GM23248 (cell line): ENCODE measurements around the gene NOX4. TPM values are rescaled to one million over a fixed set of nuclear protein-coding genes. Genes with fewer than 3 reads are reported as not detected.
"Not testable (repeated sequence)": the region's sequence is repeated elsewhere in the genome, so short reads cannot be mapped to it uniquely, and the experiment has no call there.

Experiments
- DNase-seq: peaks from one replicate; pipeline ENCODE4 v3.0.0-alpha.2; 2015
- H2AFZ ChIP-seq: fragments of 200-600 bp; sonication (generic); 2 replicates; pipeline ENCODE4 v1.6.1; 2016; ENCODE audit warnings: antibody characterized with exemption
- H3F3A ChIP-seq: fragments of 200-600 bp; sonication (generic); 2 replicates; pipeline ENCODE4 v1.6.1; 2016; ENCODE audit warnings: mild to moderate bottlenecking, antibody characterized with exemption, mixed run types; ENCODE audit not compliant: insufficient read depth
- H3K27ac ChIP-seq: fragments of 200-600 bp; sonication (generic); 2 replicates; pipeline ENCODE4 v1.5.1; 2016; ENCODE audit warnings: mild to moderate bottlenecking
- H3K27me3 ChIP-seq: fragments of 200-600 bp; sonication (generic); replicated peaks from 2 replicates; pipeline ENCODE4 v1.6.1; 2016; ENCODE audit warnings: mild to moderate bottlenecking; ENCODE audit not compliant: insufficient read depth
- H3K36me3 ChIP-seq: fragments of 200-600 bp; sonication (generic); 2 replicates; pipeline ENCODE4 v1.6.1; 2016; ENCODE audit warnings: low read depth, mild to moderate bottlenecking
- H3K4me1 ChIP-seq: fragments of 200-600 bp; sonication (generic); 2 replicates; pipeline ENCODE4 v1.6.1; 2016; ENCODE audit warnings: mild to moderate bottlenecking; ENCODE audit not compliant: insufficient read depth
- H3K4me2 ChIP-seq: fragments of 200-600 bp; sonication (generic); one replicate; pipeline ENCODE4 v1.6.1; 2016; ENCODE audit warnings: mild to moderate bottlenecking; ENCODE audit not compliant: unreplicated experiment
- H3K4me3 ChIP-seq: fragments of 200-600 bp; sonication (generic); 2 replicates; pipeline ENCODE4 v1.5.1; 2016; ENCODE audit warnings: mild to moderate bottlenecking
- H3K79me2 ChIP-seq: fragments of 200-600 bp; sonication (generic); 2 replicates; pipeline ENCODE4 v1.6.1; 2016; ENCODE audit warnings: mild to moderate bottlenecking; ENCODE audit not compliant: insufficient read depth
- H3K9ac ChIP-seq: fragments of 200-600 bp; sonication (generic); 2 replicates; pipeline ENCODE4 v1.6.1; 2016; ENCODE audit warnings: mild to moderate bottlenecking
- H3K9me2 ChIP-seq: fragments of 200-600 bp; sonication (generic); 2 replicates; pipeline ENCODE4 v1.6.1; 2016; ENCODE audit warnings: mixed run types, mild to moderate bottlenecking, moderate library complexity; ENCODE audit not compliant: insufficient read depth
- H3K9me3 ChIP-seq: fragments of 200-600 bp; sonication (generic); one replicate; pipeline ENCODE4 v1.6.1; 2017; ENCODE audit warnings: low read depth
- H4K20me1 ChIP-seq: fragments of 200-600 bp; sonication (generic); 2 replicates; pipeline ENCODE4 v1.6.0; 2016; ENCODE audit not compliant: insufficient read depth
- EZH2 ChIP-seq: fragments of 200-600 bp; sonication (generic); IDR thresholded peaks from 2 replicates; pipeline ENCODE4 v1.6.1; 2018; ENCODE audit warnings: antibody characterized with exemption, mild to moderate bottlenecking; ENCODE audit not compliant: insufficient read depth, poor library complexity, severe bottlenecking
- EZH2phosphoT487 ChIP-seq: fragments of 200-600 bp; sonication (generic); IDR thresholded peaks from 2 replicates; pipeline ENCODE4 v1.6.1; 2018; ENCODE audit warnings: antibody characterized with exemption, moderate library complexity, mild to moderate bottlenecking, low read depth; ENCODE audit not compliant: insufficient read depth
- WGBS, 2 experiments: methylation state at CpG; one replicate each; pipeline ENCODE4 v1.1.6; 2015 to 2017; ENCODE audit warnings: low lambda C conversion rate in 2 of 2, low coverage in 1 of 2; ENCODE audit errors: missing lambda C conversion rate in 2 of 2; 5-methylcytosine and 5-hydroxymethylcytosine counted together
- in situ Hi-C: fragments of 300-500 bp; cut with MboI; formaldehyde crosslinking; loops from 2 replicates; pipeline ENCODE4 v1.15.0; 2020
- polyA plus RNA-seq: library from polyadenylated mRNA; unstranded; fragments of >200 nt; fragmentation: Nextera tagmentation; extraction: Ambion mirVana; gene quantifications from 2 replicates; pipeline ENCODE4 v1.2.1, GENCODE V29; 2016
- total RNA-seq: library from RNA; depleted of rRNA; stranded (reverse); fragments of >200 nt; shearing (Covaris generic); gene quantifications from 2 replicates; pipeline ENCODE4 v1.2.3, GENCODE V29; 2014

The NOX4 gene
- total and polyA plus RNA-seq, 2 experiments from 2014 or later: 0.54 to 1.4 TPM

- in situ Hi-C loops: no loop called here
Measured at GRCh38 chr11:89420981-89421380, 70.2 kb downstream of the NOX4 start.

DNA sequence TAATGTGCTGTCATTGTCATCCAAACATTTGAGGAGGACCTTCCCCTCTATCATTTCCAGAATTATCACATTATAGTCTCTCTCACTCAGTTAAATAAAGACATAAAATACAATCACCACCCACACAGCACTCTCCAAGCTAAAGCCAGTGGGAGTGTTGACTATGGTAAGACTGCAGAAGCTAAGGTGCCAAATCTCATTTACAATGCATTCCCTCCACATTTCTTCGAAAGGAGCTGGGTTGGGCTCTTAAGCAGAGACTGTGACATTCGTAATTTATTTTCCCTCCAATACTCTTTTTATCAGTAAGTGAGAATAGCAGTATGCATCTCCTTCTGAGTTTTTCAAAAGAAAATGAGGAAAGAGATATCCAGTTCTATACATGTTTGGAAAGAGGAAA, 74.2 kb downstream of the NOX4 start:
- no peaks in the 10 kb centered on the region for H3K9me2 ChIP-seq
- in situ Hi-C loops: no loop called here
- H2AFZ ChIP-seq: no peak overlapping the region
- H3K27ac ChIP-seq: no peak overlapping the region
- no peak overlapping the region for H3K4me2 ChIP-seq
- no peaks in the 10 kb centered on the region for H3F3A ChIP-seq
- 65 to 73% methylated on average over 2 of the region's 2 CpGs for WGBS, 2 experiments
- TF ChIP-seq EZH2: no peak
- no peak for TF ChIP-seq EZH2phosphoT487
- H3K9ac ChIP-seq: no peak overlapping the region
- no peaks in the 10 kb centered on the region for H3K9me3 ChIP-seq
- H4K20me1 ChIP-seq: no peaks in the 10 kb centered on the region
- no peaks in the 10 kb centered on the region for H3K79me2 ChIP-seq
- H3K4me3 ChIP-seq: no peak overlapping the region
- H3K36me3 ChIP-seq: no peaks in the 10 kb centered on the region
- H3K27me3 ChIP-seq: no peaks in the 10 kb centered on the region
- DNase-seq: no peak
- no peaks in the 10 kb centered on the region for H3K4me1 ChIP-seq

More at GRCh38 chr11:89420981-89421380, 70.2 kb downstream of the NOX4 start:
- no peak overlapping the region for H3K27ac ChIP-seq
- no peaks in the 10 kb centered on the region for H4K20me1 ChIP-seq
- TF ChIP-seq EZH2phosphoT487: no peak
- no peak for TF ChIP-seq EZH2
- DNase-seq: no peak
- H3K36me3 ChIP-seq: no peaks in the 10 kb centered on the region
- no peak overlapping the region for H3K4me3 ChIP-seq
- no peak overlapping the region for H3K4me2 ChIP-seq
- H3K9me2 ChIP-seq: no peaks in the 10 kb centered on the region; the same call in 1 of the 2 replicates
- H3K9ac ChIP-seq: no peak overlapping the region
- WGBS, 2 experiments: 74 to 81% methylated on average over 3 of the region's 3 CpGs
- H3K9me3 ChIP-seq: no peaks in the 10 kb centered on the region
- H3K79me2 ChIP-seq: no peaks in the 10 kb centered on the region
- no peak overlapping the region for H2AFZ ChIP-seq
- no peaks in the 10 kb centered on the region for H3F3A ChIP-seq
- no peaks in the 10 kb centered on the region for H3K4me1 ChIP-seq
- H3K27me3 ChIP-seq: no peaks in the 10 kb centered on the region

DNA sequence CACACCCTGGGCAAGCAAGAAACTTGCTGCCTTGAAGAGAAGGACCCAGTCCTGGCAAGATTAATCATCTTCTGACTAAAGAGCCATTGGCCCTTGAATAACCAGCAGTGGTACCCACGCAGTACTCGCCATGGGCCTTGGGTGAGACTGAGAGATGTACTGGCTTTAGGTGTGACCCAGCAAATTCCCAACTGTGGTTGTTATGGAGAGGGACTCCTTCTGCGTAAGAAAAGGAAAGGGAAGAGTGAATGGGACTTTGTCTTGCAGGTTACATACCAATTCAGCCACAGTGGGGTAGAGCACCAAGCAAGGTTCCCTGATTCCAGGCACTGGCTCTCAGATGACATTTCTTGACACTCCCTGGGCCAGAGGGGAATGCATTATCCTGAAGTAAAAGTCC, 80.1 kb downstream of the NOX4 start:
- H3K4me2 ChIP-seq, H4K20me1 ChIP-seq, H3K9me3 ChIP-seq, H3K9me2 ChIP-seq, in situ Hi-C loops, H3K27me3 ChIP-seq, H3K27ac ChIP-seq, H3K9ac ChIP-seq, H3K79me2 ChIP-seq, DNase-seq, H3K4me3 ChIP-seq, H3F3A ChIP-seq, H2AFZ ChIP-seq, H3K36me3 ChIP-seq, H3K4me1 ChIP-seq: not testable (repeated sequence)
- WGBS, 2 experiments: 91 to 93% methylated on average over 3 of the region's 3 CpGs

- H3K9me2 ChIP-seq, H3K79me2 ChIP-seq, in situ Hi-C loops, H4K20me1 ChIP-seq, H3K27me3 ChIP-seq, H3K4me3 ChIP-seq, H3K9me3 ChIP-seq, H3K36me3 ChIP-seq, H3K9ac ChIP-seq, H3F3A ChIP-seq, H3K4me1 ChIP-seq, H3K4me2 ChIP-seq, H3K27ac ChIP-seq, H2AFZ ChIP-seq: not testable (repeated sequence)
- WGBS, 2 experiments: 86 to 92% methylated on average over 1 of the region's 1 CpG
- DNase-seq: peak; percentile 8
Measured at GRCh38 chr11:89410666-89411065, 80.5 kb downstream of the NOX4 start.

DNA sequence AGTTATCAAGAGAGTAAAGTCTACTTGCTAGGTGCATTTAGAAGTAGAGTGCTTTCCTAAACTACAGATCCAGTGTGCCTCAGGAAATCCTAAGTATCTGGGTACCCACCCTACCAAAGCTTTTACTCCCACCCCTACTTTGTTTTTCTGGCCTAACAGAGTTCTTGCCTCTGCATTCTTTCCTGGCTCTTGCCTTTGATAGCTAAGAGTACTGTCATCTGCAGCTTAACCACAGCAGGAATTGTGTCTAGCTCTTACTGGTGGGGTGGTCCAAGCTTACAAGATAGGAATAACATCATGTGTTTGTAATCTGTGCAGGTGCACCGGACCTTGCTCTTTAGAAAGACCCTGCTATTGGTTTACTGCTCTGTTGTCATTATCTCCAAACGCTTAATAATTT, 82.7 kb downstream of the NOX4 start:
- H3K27me3 ChIP-seq, H3K4me3 ChIP-seq, in situ Hi-C loops, H3K36me3 ChIP-seq, H3K4me1 ChIP-seq, H2AFZ ChIP-seq, DNase-seq, H3K4me2 ChIP-seq, H3K9me2 ChIP-seq, H3K27ac ChIP-seq, H4K20me1 ChIP-seq, H3K9ac ChIP-seq, H3F3A ChIP-seq, H3K9me3 ChIP-seq, H3K79me2 ChIP-seq: not testable (repeated sequence)
- 86 to 88% methylated on average over 2 of the region's 2 CpGs for WGBS, 2 experiments
